ENCODE data around the gene ANXA2R. TPM values are rescaled to one million over a fixed set of nuclear protein-coding genes. Genes with fewer than 3 reads are reported as not detected.

ANXA2R gene
- total and polyA plus RNA-seq, 2 of the 13 experiments (the other 11 are each of a cell fraction or from before 2014, with no cell fraction given), result 0.95 to 1.3 TPM

- TF ChIP-seq ZIK1 (CRISPR knock-in tag; IDR thresholded peaks at IDR 0.05; ENCODE audit: borderline replicate concordance, low read depth), result no peak
- TF ChIP-seq ZNF552 (CRISPR knock-in tag; IDR thresholded peaks at IDR 0.05; ENCODE audit: borderline replicate concordance), result no peak
- TF ChIP-seq GATA4 (IDR thresholded peaks at IDR 0.05; ENCODE audit: borderline replicate concordance, low read depth), result no peak
- TF ChIP-seq HIVEP1 (CRISPR knock-in tag; IDR thresholded peaks at IDR 0.05), result no peak
- no peak for TF ChIP-seq IKZF4 (CRISPR knock-in tag; IDR thresholded peaks at IDR 0.05; ENCODE audit: borderline replicate concordance, low read depth, not compliant biosample characterization)
- peak; percentile 79 for TF ChIP-seq ZMYM2 (CRISPR knock-in tag; IDR thresholded peaks at IDR 0.05)
- peak; percentile 61 for TF ChIP-seq POLR2G (IDR thresholded peaks at IDR 0.05; ENCODE audit: low read depth, low read length)
- TF ChIP-seq ATF2 (CRISPR knock-in tag; IDR thresholded peaks at IDR 0.05), result no peak
- peak; percentile 50 for TF ChIP-seq ZNF605 (CRISPR knock-in tag; IDR thresholded peaks at IDR 0.05)
- 0 out of 2 replicates have a peak, but pooled peaks have one; percentile 56 for TF ChIP-seq HBP1 (CRISPR knock-in tag; IDR thresholded peaks at IDR 0.05; ENCODE audit: low read depth)
- no peak; the same call in 1 of the 2 replicates for TF ChIP-seq ZBTB43 (CRISPR knock-in tag; conservative IDR thresholded peaks at IDR 0.05)
- TF ChIP-seq ZNF333 (CRISPR knock-in tag; IDR thresholded peaks at IDR 0.05; ENCODE audit: borderline replicate concordance), result no peak
- no peak for TF ChIP-seq CENPX (CRISPR knock-in tag; IDR thresholded peaks at IDR 0.05)
- no peak for TF ChIP-seq ZNF782 (CRISPR knock-in tag; IDR thresholded peaks at IDR 0.05; ENCODE audit: borderline replicate concordance)
- peak; percentile 60; the same call in 1 of the 2 replicates for TF ChIP-seq ERF (CRISPR knock-in tag; IDR thresholded peaks at IDR 0.05)
- TF ChIP-seq TRIM24 (CRISPR knock-in tag; IDR thresholded peaks at IDR 0.05), result no peak
- peak; percentile 55; the same call in 1 of the 2 replicates for TF ChIP-seq ZSCAN21 (CRISPR knock-in tag; IDR thresholded peaks at IDR 0.05; ENCODE audit: borderline replicate concordance)
- no peak for TF ChIP-seq ZNF143 (CRISPR knock-in tag; IDR thresholded peaks at IDR 0.05)
- TF ChIP-seq SPEN (CRISPR knock-in tag; IDR thresholded peaks at IDR 0.05; ENCODE audit: low read depth), result peak; percentile 57
- 0 out of 2 replicates have a peak, but pooled peaks have one; percentile 73 for TF ChIP-seq ZNF720 (CRISPR knock-in tag; IDR thresholded peaks at IDR 0.05)
- TF ChIP-seq ZNF644 (CRISPR knock-in tag; IDR thresholded peaks at IDR 0.05; ENCODE audit: low read depth), result no peak
- TF ChIP-seq REPIN1 (CRISPR knock-in tag; IDR thresholded peaks at IDR 0.05; ENCODE audit: borderline replicate concordance, low read depth), result peak; percentile 88
- TF ChIP-seq HNRNPK (IDR thresholded peaks at IDR 0.05; ENCODE audit: low read depth, low read length, poor library complexity, severe bottlenecking), result no peak
Observed at GRCh38 chr5:43066799-43067741, 27.0 kb upstream of the ANXA2R start (continued).
